ENCODE measurements around the gene TMBIM1. TPM values are rescaled to one million over a fixed set of nuclear protein-coding genes. Genes with fewer than 3 reads are reported as not detected.

TMBIM1 gene
- total and polyA plus RNA-seq, 8 donors, result 63.5 to 308 (median 70.9) TPM

- Histone ChIP-seq H3K27me3 (no peaks in the 10 kb centered on the region), H3K4me3 (no peak overlapping the region), H3K36me3 (peaks cover 0 to 8% of the 10 kb centered on the region in 2 donors), H3K27ac (peak overlapping the region in 1 of 2 donors; percentile 87), H3K9me3 (no peaks in the 10 kb centered on the region), H3K4me1 (peaks cover 0 to 53% of the 10 kb centered on the region in 2 donors)
- TF ChIP-seq, protein P1, sequence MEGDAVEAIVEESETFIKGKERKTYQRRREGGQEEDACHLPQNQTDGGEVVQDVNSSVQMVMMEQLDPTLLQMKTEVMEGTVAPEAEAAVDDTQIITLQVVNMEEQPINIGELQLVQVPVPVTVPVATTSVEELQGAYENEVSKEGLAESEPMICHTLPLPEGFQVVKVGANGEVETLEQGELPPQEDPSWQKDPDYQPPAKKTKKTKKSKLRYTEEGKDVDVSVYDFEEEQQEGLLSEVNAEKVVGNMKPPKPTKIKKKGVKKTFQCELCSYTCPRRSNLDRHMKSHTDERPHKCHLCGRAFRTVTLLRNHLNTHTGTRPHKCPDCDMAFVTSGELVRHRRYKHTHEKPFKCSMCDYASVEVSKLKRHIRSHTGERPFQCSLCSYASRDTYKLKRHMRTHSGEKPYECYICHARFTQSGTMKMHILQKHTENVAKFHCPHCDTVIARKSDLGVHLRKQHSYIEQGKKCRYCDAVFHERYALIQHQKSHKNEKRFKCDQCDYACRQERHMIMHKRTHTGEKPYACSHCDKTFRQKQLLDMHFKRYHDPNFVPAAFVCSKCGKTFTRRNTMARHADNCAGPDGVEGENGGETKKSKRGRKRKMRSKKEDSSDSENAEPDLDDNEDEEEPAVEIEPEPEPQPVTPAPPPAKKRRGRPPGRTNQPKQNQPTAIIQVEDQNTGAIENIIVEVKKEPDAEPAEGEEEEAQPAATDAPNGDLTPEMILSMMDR (IDR thresholded peaks at IDR 0.05), result no peak
- ATAC-seq (no peak), DNase-seq (no peak)
- intact Hi-C loops (cut with DNase I), result no loop called here
Measured at GRCh38 chr2:218334531-218334930, 42.2 kb upstream of the TMBIM1 start.

DNA sequence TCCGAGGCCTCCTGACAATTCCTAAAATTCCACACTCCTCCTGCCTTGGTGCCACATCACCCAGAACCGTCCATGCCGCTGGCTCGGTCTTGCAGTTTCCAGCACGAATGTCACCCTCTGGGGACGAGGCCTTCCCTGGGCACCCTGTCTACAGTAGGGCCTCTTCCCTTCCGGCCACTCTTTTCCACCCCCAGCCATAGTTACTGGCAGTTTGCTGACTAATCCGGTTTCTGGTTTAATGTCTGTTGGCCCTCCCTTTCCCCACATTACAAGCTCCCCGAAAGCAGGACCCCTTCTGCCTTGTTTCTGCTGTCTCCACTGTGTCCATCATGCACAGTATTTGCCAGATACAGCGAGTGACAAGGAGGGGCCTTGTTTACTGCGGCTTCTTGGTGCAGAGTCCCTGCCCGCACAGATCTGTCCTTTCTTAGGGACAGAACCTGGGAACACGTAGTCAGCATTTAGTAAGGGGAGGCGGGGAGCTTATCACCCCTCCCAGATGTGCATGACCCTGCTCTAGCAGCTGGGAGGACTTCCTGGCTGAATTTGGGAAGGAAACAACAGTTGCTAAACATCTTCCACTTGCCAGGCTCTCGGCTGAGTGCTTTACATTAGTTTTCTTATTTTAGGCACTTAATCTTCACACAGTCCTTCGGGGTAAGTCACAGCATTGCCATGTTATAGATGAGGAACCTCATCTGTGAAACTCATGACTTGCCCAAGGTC is 40.8 kb upstream of the TMBIM1 start:
- Histone ChIP-seq H3K27ac (peak overlapping the region; percentile 44 to 87), H3K36me3 (no peaks in the 10 kb centered on the region), H3K4me1 (peaks cover 4 to 67% of the 10 kb centered on the region in 2 donors), H3K4me3 (peak overlapping the region in 1 of 2 donors; percentile 27), H3K9me3 (no peaks in the 10 kb centered on the region), H3K27me3 (no peaks in the 10 kb centered on the region)
- TF ChIP-seq, protein P1 (IDR thresholded peaks at IDR 0.05), result no peak
- intact Hi-C loops (cut with DNase I), result no loop called here
- ATAC-seq, result peak; percentile 50
- no peak for DNase-seq

DNA sequence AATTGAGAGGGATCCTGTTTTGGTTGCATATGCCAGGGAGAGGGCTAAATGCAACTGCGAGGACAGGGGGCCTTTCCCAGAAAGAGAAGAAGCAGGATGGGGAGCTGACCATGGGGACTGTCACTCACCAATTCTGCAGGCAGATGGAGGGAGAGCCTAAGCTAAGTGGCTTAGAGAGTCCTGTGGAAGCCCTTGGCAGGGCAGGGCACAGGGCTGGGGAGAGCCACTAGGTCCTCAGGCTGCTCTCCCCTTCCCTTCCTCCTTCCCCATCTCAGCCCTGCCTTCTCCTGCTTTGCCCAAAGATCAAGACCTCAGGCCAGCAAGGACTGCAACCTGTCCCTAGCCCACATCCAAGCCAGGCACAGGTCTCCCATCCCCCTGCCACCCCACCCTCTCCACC is 40.0 kb upstream of the TMBIM1 start:
- TF ChIP-seq, protein P1 (IDR thresholded peaks at IDR 0.05), result no peak
- intact Hi-C loops (cut with DNase I), result no loop called here
- H3K4me1 ChIP-seq, result peaks cover 4 to 75% of the 10 kb centered on the region in 2 donors
- H3K4me3 ChIP-seq, result peak overlapping the region in 1 of 2 donors; percentile 27
- ATAC-seq, result peak; percentile 6
- no peaks in the 10 kb centered on the region for H3K36me3 ChIP-seq
- DNase-seq, result no peak
- no peaks in the 10 kb centered on the region for H3K9me3 ChIP-seq
- no peaks in the 10 kb centered on the region for H3K27me3 ChIP-seq
- H3K27ac ChIP-seq, result peak overlapping the region; percentile 44 to 87

GRCh38 chr2:218331745-218332144 is 39.4 kb upstream of the TMBIM1 start:
- Histone ChIP-seq H3K4me3 (peak overlapping the region in 1 of 2 donors; percentile 27), H3K27ac (peak overlapping the region in 1 of 2 donors; percentile 87), H3K4me1 (peaks cover 4 to 81% of the 10 kb centered on the region in 2 donors), H3K36me3 (no peaks in the 10 kb centered on the region), H3K9me3 (no peaks in the 10 kb centered on the region), H3K27me3 (no peaks in the 10 kb centered on the region)
- intact Hi-C loops (cut with DNase I), result no loop called here
- TF ChIP-seq, protein P1 (IDR thresholded peaks at IDR 0.05), result no peak
- DNase-seq, result no peak
- no peak for ATAC-seq

- H3K36me3 ChIP-seq, result no peaks in the 10 kb centered on the region
- intact Hi-C loops (cut with DNase I), result no loop called here
- H3K9me3 ChIP-seq, result no peaks in the 10 kb centered on the region
- DNase-seq, result no peak
- peak overlapping the region; percentile 35 to 66 for H3K27ac ChIP-seq
- no peaks in the 10 kb centered on the region for H3K27me3 ChIP-seq
- TF ChIP-seq, protein P1 (IDR thresholded peaks at IDR 0.05), result no peak
- ATAC-seq, result peak; percentile 37
- peaks cover 4 to 98% of the 10 kb centered on the region in 2 donors for H3K4me1 ChIP-seq
- H3K4me3 ChIP-seq, result no peak overlapping the region
Measured at GRCh38 chr2:218329826-218330593, 37.7 kb upstream of the TMBIM1 start.
